Omental fat pad (tissue), 4 donors: ENCODE results near the gene CPNE6. TPM values are rescaled to one million over a fixed set of nuclear protein-coding genes. Genes with fewer than 3 reads are reported as not detected.
"Not testable (repeated sequence)": the region's sequence is repeated elsewhere in the genome, so short reads cannot be mapped to it uniquely, and the experiment has no call there.

ENCODE experiments used
- ATAC-seq: fragments of 150-250 bp; one replicate; pipeline ENCODE4 v1.9.1; 2016; ENCODE audit warnings: mild to moderate bottlenecking, moderate library complexity; ENCODE audit not compliant: low FRiP score
- DNase-seq: peaks from one replicate; pipeline ENCODE4 v3.0.0-alpha.2; 2019; ENCODE audit warnings: low spot score
- total RNA-seq, 4 donors: library from RNA; depleted of rRNA; stranded (reverse); fragments of >200 nt; gene quantifications; one replicate each; pipeline ENCODE4 v1.1.0, GENCODE V29; 2016
- TF ChIP-seq, protein P1 (sequence below), 3 donors: fragments of 450-650 bp; IDR thresholded peaks; one replicate each; pipeline ENCODE4 v1.5.1; 2016 to 2017; ENCODE audit warnings: antibody characterized with exemption in 3 of 3, mild to moderate bottlenecking in 3 of 3, moderate library complexity in 2 of 3

CPNE6 gene
- not detected for total RNA-seq

DNA sequence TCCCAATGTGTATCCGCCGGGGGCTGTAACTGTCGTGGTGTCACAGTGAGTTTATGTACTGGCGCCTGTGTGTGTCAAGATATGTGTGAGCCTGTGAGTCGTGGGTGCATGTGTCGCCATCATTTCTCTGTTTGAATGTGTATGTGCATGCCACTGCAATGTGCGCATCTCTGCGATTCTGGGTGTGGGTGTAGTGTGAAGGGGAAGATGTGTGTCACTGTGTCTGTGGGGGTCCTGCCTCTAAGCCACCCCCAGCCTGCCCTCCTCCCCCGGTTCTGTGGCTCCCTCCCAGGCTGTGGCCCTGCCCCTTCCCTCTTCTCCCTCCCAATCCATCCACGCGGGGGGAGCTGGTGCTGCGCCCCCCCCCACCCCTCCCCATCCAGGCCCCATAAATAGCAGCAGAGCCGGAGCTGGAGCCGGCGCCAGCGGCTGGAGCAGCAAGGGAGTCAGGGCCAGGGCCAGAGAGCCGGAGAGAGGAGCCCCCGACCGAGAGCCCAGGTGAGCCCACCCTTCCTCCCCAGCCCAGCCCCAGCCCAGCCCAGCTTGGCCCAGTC, at the start of gene CPNE6:
CPNE6 (plus strand) TSS at position 419 of the 554 bp plus-strand sequence. CDS start 1,375 bp downstream, outside the sequence.
- no peak for DNase-seq
- ATAC-seq, result no peak
- TF ChIP-seq, protein P1, sequence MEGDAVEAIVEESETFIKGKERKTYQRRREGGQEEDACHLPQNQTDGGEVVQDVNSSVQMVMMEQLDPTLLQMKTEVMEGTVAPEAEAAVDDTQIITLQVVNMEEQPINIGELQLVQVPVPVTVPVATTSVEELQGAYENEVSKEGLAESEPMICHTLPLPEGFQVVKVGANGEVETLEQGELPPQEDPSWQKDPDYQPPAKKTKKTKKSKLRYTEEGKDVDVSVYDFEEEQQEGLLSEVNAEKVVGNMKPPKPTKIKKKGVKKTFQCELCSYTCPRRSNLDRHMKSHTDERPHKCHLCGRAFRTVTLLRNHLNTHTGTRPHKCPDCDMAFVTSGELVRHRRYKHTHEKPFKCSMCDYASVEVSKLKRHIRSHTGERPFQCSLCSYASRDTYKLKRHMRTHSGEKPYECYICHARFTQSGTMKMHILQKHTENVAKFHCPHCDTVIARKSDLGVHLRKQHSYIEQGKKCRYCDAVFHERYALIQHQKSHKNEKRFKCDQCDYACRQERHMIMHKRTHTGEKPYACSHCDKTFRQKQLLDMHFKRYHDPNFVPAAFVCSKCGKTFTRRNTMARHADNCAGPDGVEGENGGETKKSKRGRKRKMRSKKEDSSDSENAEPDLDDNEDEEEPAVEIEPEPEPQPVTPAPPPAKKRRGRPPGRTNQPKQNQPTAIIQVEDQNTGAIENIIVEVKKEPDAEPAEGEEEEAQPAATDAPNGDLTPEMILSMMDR (IDR thresholded peaks at IDR 0.05), result no peak

DNA sequence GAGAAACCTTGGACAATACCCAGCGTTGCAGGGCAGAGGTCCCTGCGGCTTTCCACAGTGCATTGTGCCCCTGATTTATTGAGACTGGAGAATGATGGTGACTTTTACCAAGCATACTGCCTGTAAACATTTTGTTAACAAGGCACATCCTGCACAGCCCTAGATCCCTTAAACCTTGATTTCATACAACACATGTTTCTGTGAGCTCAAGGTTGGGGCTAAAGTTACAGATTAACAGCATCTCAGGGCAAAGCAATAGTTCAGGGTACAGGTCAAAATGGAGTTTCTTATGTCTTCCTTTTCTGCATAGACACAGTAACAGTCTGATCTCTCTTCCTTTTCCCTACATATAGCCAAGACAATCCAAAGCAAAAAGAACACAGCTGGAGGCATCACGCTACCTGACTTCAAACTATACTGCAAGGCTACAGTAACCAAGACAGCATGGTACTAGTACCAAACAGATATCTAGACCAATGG, 46.4 kb upstream of the CPNE6 start:
- not testable (repeated sequence) for ATAC-seq, DNase-seq

DNA sequence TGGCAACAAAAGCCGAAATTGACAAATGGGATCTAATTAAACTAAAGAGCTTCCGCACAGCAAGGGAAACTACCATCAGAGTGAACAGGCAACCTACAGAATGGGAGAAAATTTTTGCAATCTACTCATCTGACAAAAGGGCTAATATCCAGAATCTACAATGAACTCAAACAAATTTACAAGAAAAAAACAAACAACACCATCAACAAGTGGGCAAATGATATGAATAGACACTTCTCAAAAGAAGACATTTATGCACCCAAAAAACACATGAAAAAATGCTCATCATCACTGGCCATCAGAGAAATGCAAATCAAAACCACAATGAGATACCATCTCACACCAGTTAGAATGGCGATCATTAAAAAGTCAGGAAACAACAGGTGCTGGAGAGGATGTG, 41.7 kb upstream of the CPNE6 start:
- ATAC-seq, DNase-seq: not testable (repeated sequence)

GRCh38 chr14:24031331-24031730, 40.0 kb upstream of the CPNE6 start:
- not testable (repeated sequence) for DNase-seq, ATAC-seq

DNA sequence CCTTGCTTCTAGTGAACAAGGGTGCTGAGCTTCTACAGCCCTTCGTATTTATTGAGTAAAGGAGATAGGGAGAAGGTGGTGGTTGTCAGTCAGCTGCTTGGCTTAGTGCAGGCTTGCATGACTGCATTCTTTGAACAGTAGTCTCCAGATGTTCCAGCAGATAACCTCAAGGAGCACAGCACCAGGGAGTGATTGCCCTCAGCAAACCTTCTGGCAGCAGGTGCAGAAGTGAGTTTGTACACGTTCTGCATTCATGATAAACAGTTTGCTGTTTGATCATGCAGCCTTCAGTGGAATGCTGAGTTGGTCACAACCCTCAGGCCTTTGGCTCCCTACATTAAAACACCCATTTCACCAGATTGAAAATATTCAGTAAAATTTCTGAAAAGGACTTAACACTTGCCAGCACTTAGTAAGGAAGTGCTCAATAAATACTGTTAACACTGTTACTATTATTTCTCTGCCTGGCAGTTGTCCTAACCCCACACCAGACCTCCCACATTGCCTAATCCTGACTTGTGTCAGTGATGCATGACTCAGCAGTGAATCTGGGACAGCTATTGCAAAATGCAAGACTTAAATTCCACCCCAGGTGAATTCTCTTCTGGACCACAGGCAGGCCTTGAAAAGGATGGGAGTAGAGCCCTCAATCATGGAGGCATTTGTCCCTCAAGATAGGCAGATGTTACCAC, 38.5 kb upstream of the CPNE6 start:
- TF ChIP-seq, protein P1 (IDR thresholded peaks at IDR 0.05), result no peak
- ATAC-seq, result peak; percentile 72
- no peak for DNase-seq

DNA sequence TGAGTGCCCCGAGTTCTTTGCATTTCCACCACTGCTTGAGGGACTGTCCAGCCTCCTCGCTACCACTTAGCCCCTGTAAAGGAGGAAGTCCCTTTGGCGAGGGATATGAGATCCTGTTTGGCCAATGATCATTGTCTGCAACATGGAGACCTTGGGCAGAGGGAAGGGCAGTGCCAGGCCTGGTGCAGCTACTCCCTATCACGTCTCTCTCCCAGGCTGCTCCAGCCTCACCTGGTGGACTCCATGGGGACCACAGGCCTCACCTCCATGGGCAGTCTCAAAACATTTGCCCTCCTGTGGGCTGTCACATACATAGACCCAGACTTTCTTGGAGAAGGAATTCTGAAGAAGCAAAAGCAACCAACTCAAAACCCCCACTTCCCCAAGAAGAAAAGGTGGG, 35.6 kb upstream of the CPNE6 start:
- not testable (repeated sequence) for DNase-seq
- peak; percentile 7 for ATAC-seq

DNA sequence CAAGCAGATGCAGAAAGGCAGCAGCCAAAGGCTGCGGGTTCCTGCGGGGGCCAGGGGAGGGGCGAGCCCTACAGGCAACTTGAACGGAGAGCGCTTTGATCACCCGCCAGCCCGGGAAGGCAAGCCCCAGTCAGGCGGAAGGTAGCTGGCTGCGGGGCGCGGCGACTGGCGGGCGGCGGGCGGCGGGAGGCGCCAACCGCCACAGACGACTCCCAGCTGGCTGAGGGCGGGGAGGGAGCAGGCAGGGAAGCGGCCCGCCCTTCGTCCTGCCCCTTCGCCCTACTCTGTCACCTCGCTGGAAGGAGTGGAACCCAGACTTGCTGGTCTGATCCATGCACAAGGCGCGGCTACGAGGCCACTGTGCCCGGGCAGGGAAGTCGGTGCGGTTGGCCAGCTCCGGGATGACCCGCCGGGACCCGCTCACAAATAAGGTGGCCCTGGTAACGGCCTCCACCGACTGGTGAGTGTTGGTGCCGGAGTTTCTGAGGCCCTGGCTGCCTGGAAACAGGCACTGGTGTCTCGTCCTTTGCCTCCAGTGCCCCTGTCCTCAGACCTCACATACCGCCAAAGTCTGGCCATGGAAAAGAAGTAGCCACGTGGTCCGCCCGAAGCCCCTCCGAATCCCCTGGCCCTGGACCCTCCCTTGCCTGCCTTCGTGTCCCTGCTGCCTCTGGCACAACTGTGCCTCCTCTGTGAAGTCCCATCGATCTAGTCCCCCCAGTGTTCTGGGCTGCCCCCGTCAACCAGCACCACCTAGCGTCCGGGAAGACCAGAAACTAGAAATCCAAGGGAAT, 35.0 kb upstream of the CPNE6 start:
- ATAC-seq (peak; percentile 82), DNase-seq (peak; percentile 53)
- TF ChIP-seq, protein P1 (IDR thresholded peaks at IDR 0.05), result peak in 1 of 3 donors; percentile 13

DNA sequence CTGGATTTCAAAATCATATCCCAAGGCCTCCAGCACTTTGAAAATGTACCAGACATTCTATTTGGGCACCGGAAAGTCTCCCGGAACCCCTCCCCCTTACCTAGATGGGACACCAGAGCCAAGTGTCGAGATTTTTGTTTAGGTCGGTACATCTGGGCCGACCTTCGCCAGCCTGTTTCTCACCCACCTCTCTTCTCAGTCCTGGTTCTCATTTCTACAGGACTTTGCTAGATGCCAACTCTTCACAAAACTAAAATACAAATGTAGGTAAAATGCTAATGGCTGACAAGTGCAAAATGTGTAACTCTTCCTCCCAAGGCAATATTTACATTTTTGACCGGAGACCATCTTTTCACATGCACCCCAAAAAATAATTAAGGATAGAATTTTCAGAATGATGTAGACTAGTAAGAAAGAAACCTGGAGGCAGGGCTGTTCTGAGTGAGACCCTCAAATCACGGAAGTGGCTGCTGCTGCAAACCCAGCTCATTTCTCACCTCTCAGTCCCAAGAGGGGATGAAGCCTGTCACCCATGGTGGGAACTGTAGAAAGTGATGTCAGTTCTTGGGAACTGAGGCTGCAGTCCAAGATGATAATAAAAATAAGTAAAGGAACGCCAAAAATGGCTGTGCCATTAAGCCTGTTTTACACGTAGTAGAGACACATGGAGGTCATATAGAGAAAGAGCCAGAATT, 34.3 kb upstream of the CPNE6 start:
- ATAC-seq, DNase-seq: not testable (repeated sequence)

DNA sequence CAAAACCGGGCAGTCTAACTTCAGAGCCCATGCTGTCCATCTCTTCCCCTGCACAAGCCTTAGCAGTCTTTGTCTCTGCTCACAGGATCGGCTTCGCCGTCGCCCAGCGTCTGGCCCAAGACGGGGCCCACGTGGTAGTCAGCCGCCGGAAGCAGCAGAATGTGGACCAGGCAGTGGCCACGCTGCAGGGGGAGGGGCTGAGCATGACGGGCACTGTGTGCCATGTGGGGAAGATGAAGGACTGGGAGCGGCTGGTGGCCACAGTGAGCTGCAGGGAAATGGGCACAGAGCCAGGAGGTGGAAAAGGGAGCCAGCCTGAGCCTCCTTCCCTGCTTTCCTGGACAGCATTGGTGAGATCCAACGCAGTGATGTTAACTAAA, 33.7 kb upstream of the CPNE6 start:
- TF ChIP-seq, protein P1 (IDR thresholded peaks at IDR 0.05), result no peak
- DNase-seq (no peak), ATAC-seq (no peak)
